ENCODE results near the gene HDGFL2.

Gene HDGFL2

DNA sequence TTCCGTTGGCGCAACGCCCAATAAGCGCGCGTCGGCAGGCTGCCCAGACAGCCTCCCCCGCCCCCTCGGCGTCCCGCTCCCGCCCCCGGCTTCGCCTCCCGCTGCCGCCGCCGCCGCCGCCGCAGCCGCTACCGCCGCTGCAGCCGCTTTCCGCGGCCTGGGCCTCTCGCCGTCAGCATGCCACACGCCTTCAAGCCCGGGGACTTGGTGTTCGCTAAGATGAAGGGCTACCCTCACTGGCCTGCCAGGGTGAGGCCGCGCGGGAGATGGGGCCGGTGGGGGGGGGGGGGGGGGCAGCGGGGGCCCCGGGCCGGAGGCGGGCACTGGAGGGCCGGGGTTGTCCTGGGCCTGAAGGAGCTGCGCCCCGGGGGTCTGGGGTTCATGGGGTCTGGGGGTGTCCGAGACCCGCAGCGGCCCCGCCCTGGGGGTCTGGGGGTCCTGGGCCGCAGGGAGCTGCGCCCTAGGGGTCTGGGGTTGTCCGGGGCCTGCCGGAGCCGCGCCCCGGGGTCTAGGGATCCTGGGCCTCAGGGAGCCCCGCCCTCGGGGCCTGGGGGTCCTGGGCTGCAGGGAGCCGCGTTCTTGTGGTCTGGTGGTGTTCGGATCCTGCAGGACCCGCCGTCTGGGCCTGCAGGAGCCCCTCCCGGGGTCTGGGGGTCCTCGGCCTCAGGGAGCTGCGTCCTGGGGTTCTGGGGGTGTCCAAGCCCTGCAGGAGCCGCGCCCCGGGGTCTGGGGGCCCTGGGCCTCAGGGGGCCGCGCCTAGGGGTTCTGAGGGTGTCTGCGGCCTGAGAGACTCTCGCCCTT lies at the start of gene HDGFL2:
Gene HDGFL2, plus strand, starts transcription at position 124 of the 801 bp plus-strand sequence. Its CDS starts 54 bp downstream, at position 178.
- Histone ChIP-seq H3K27ac (ENCODE audit: low read depth, low read length) (peak within 1 kb of the TSS; percentile 43), H3K4me1 (ENCODE audit: control insufficient read depth, insufficient read depth, low read length, unreplicated experiment) (peaks cover 6% of the 10 kb centered on the region), H3K36me3 (ENCODE audit: insufficient read depth, low read length) (no peaks in the 10 kb centered on the region), H3K4me3 (ENCODE audit: low read depth, low read length) (peak within 1 kb of the TSS; percentile 89), H3K27me3 (ENCODE audit: insufficient read depth, low read length) (no peaks in the 10 kb centered on the region), H2AFZ (ENCODE audit: low read length, unreplicated experiment) (peak within 1 kb of the TSS; percentile 2), H3K79me2 (ENCODE audit: control insufficient read depth, insufficient read depth, low read length, unreplicated experiment) (peaks cover 32% of the 10 kb centered on the region)

DNA sequence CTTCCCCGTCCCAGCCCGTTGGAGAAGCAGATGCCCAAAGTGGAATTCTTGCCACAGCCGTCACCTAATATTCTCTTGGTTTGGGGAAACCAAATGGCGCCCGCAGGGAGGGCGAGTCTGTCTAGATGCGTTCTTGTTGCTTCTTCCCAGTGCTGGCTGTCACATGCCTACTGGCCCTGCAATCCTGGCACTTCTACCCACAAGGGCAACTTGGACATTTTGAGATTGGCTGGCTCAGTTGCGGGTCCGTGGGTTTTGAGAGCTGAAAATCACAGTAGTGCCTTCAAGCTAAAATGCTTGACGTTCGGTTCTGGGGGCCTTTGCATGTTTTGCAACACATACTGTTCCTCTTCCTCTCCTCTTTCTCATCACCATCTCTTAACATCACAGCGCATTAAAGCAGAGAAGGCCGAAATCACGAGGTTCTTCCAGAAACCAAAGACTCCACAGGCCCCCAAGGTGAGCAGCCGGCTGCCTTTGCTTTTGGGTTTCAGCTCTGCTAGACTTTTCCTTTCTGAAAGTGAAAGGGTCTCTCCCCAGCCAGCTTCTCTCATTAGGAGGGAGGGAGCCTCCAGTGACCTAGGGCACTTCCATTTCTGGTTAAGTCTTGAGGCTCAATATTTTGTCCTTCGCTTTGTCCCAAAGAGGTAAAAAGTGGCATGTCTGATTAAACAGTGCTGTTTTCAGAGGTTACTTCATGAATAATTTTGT lies 48.5 kb upstream of the HDGFL2 start:
- H3K27me3 ChIP-seq (ENCODE audit: insufficient read depth, low read length) = no peaks in the 10 kb centered on the region
- no peak overlapping the region for H2AFZ ChIP-seq (ENCODE audit: low read length, unreplicated experiment)
- H3K4me1 ChIP-seq (ENCODE audit: control insufficient read depth, insufficient read depth, low read length, unreplicated experiment) = peaks cover 5% of the 10 kb centered on the region
- H3K36me3 ChIP-seq (ENCODE audit: insufficient read depth, low read length) = 0 out of 2 replicates have a peak, but pooled peaks cover 3% of the 10 kb centered on the region
- no peaks in the 10 kb centered on the region for H3K79me2 ChIP-seq (ENCODE audit: control insufficient read depth, insufficient read depth, low read length, unreplicated experiment)
- H3K27ac ChIP-seq (ENCODE audit: low read depth, low read length) = no peak overlapping the region
- H3K4me3 ChIP-seq (ENCODE audit: low read depth, low read length) = no peak overlapping the region

DNA sequence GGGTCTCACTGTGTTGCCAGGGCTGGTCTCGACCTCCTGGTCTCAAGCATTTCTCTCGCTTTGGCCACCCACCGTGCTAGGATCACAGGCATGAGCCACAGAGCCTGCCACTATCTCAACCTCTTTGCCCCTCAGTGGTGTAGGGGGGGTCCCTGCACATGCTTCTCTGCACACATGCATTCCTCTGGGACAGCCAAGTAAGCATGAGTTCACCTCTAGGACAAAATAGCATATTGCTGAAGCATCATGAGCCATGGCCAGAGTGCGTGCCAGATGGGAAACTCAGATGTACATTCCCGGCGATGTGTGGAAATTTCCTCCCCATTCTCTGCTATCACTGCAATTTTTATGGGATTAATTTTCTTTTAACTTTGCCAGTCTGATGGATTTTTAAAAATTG lies 46.6 kb upstream of the HDGFL2 start:
- H3K27ac ChIP-seq (ENCODE audit: low read depth, low read length) = peak overlapping the region; percentile 79
- H3K36me3 ChIP-seq (ENCODE audit: insufficient read depth, low read length) = no peaks in the 10 kb centered on the region
- H3K27me3 ChIP-seq (ENCODE audit: insufficient read depth, low read length) = no peaks in the 10 kb centered on the region
- H3K79me2 ChIP-seq (ENCODE audit: control insufficient read depth, insufficient read depth, low read length, unreplicated experiment) = no peaks in the 10 kb centered on the region
- no peak overlapping the region for H3K4me3 ChIP-seq (ENCODE audit: low read depth, low read length)
- H3K4me1 ChIP-seq (ENCODE audit: control insufficient read depth, insufficient read depth, low read length, unreplicated experiment) = peaks cover 5% of the 10 kb centered on the region
- H2AFZ ChIP-seq (ENCODE audit: low read length, unreplicated experiment) = no peak overlapping the region

DNA sequence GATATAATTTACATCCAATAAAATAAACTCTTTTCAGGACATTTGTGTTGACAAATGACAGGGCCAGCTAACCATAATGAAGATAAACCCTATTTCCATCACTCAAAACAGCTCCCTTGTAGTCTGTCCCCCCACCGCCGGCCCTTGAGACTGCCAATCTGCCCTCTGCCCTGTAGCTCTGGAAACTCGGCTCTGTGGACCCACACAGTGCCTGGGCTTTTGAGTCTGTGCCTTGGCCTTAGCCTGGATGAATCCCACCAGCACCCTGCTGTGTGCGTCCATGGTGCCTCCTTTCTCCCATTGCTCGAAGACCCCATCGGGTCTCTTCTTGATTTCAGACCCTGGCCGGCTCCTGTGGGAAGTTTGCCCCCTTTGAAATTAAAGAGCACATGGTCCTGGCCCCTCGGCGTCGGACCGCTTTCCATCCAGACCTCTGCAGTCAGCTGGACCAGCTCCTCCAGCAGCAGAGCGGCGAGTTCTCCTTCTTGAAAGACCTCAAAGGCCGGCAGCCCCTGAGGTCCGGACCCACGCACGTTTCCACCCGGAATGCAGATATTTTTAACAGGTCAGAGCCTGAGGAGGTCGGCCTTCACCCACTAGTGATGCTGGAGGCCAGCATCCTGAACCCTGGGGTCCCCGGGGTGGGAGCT lies 43.6 kb upstream of the HDGFL2 start:
- Histone ChIP-seq H3K27me3 (ENCODE audit: insufficient read depth, low read length) (no peaks in the 10 kb centered on the region), H3K4me3 (ENCODE audit: low read depth, low read length) (no peak overlapping the region), H3K4me1 (ENCODE audit: control insufficient read depth, insufficient read depth, low read length, unreplicated experiment) (peaks cover 5% of the 10 kb centered on the region), H3K27ac (ENCODE audit: low read depth, low read length) (no peak overlapping the region), H2AFZ (ENCODE audit: low read length, unreplicated experiment) (no peak overlapping the region), H3K36me3 (ENCODE audit: insufficient read depth, low read length) (no peaks in the 10 kb centered on the region), H3K79me2 (ENCODE audit: control insufficient read depth, insufficient read depth, low read length, unreplicated experiment) (no peaks in the 10 kb centered on the region)

DNA sequence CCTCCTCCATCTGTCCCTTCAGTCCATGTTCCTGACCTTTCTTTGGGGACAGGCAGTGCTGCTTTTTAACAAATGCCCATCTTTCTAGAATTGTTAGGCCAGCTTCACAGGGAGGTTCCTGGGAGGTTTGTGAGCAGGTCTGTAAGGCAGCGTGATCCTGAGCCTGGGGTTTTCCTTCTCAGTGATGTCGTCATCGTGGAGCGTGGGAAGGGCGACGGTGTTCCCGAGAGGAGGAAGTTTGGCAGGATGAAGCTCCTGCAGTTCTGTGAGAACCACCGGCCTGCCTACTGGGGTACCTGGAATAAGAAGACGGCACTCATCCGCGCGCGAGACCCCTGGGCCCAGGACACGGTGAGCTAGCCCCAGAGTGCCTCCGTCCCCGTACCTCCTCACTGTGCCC lies 42.8 kb upstream of the HDGFL2 start:
- H3K27ac ChIP-seq (ENCODE audit: low read depth, low read length) = no peak overlapping the region
- no peaks in the 10 kb centered on the region for H3K27me3 ChIP-seq (ENCODE audit: insufficient read depth, low read length)
- no peaks in the 10 kb centered on the region for H3K36me3 ChIP-seq (ENCODE audit: insufficient read depth, low read length)
- peaks cover 5% of the 10 kb centered on the region for H3K4me1 ChIP-seq (ENCODE audit: control insufficient read depth, insufficient read depth, low read length, unreplicated experiment)
- H3K79me2 ChIP-seq (ENCODE audit: control insufficient read depth, insufficient read depth, low read length, unreplicated experiment) = no peaks in the 10 kb centered on the region
- H2AFZ ChIP-seq (ENCODE audit: low read length, unreplicated experiment) = no peak overlapping the region
- H3K4me3 ChIP-seq (ENCODE audit: low read depth, low read length) = no peak overlapping the region

DNA sequence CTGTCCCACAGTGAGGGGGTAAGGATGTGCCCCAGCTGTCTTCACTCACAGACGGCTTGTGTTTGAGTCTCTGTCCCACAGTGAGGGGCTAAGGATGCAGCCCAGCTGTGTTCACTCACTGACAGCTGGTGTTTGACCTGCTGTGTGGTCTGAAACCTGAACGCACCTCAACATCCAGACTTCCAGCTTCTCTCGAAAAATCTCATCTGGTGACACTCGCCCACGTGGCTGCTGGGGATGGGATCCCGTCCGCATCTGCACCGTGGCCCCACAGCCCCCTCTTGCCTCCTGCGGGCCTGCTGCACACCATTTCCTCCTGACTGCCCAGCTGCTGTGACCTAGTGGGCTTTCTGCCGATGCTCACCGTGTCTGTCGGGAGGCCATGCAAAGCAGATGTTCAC lies 42.3 kb upstream of the HDGFL2 start:
- Histone ChIP-seq H3K27ac (ENCODE audit: low read depth, low read length) (no peak overlapping the region), H3K27me3 (ENCODE audit: insufficient read depth, low read length) (no peaks in the 10 kb centered on the region), H3K4me3 (ENCODE audit: low read depth, low read length) (no peak overlapping the region), H2AFZ (ENCODE audit: low read length, unreplicated experiment) (no peak overlapping the region), H3K36me3 (ENCODE audit: insufficient read depth, low read length) (no peaks in the 10 kb centered on the region), H3K4me1 (ENCODE audit: control insufficient read depth, insufficient read depth, low read length, unreplicated experiment) (peaks cover 5% of the 10 kb centered on the region), H3K79me2 (ENCODE audit: control insufficient read depth, insufficient read depth, low read length, unreplicated experiment) (no peaks in the 10 kb centered on the region)

DNA sequence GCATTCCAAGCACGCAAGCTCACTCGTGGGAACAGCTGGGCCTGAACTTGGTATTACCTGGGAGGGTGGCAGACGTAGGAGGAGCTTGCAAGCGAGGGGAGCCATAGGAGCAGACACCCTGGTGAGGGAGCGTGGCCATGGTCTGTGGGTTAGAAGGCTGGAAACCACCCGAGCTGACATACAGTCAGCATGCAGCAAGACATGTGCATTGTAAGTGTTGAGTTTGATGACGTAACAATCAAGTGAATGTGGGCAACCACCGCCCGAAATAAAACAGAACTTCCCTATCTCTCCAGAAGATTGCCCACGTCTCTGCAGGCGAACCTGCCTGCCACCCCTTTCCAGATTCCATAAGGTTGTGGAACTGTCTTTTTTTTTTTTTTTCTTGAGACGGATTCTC lies 41.3 kb upstream of the HDGFL2 start:
- no peak overlapping the region for H3K27ac ChIP-seq (ENCODE audit: low read depth, low read length)
- H3K36me3 ChIP-seq (ENCODE audit: insufficient read depth, low read length) = no peaks in the 10 kb centered on the region
- no peak overlapping the region for H3K4me3 ChIP-seq (ENCODE audit: low read depth, low read length)
- no peak overlapping the region for H2AFZ ChIP-seq (ENCODE audit: low read length, unreplicated experiment)
- H3K79me2 ChIP-seq (ENCODE audit: control insufficient read depth, insufficient read depth, low read length, unreplicated experiment) = no peaks in the 10 kb centered on the region
- H3K27me3 ChIP-seq (ENCODE audit: insufficient read depth, low read length) = no peaks in the 10 kb centered on the region
- no peaks in the 10 kb centered on the region for H3K4me1 ChIP-seq (ENCODE audit: control insufficient read depth, insufficient read depth, low read length, unreplicated experiment)

DNA sequence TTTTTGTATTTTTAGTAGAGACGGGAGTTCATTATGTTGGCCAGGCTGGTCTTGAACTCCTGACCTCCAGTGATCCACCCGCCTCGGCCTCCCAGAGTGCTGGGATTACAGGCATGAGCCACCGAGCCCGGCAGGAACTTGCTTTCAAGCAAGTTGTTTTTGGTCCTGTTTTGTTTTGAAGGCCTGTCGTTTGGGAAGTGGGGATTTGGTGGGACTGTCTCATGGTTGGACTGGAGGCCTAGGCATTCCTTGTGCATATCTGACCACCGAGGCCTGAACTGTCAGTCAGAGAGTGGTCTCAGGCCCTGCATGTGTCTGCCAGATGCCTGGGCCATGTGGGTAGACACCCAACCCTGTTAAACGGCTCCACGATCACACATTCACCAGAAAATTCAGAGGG lies 40.8 kb upstream of the HDGFL2 start:
- no peak overlapping the region for H2AFZ ChIP-seq (ENCODE audit: low read length, unreplicated experiment)

DNA sequence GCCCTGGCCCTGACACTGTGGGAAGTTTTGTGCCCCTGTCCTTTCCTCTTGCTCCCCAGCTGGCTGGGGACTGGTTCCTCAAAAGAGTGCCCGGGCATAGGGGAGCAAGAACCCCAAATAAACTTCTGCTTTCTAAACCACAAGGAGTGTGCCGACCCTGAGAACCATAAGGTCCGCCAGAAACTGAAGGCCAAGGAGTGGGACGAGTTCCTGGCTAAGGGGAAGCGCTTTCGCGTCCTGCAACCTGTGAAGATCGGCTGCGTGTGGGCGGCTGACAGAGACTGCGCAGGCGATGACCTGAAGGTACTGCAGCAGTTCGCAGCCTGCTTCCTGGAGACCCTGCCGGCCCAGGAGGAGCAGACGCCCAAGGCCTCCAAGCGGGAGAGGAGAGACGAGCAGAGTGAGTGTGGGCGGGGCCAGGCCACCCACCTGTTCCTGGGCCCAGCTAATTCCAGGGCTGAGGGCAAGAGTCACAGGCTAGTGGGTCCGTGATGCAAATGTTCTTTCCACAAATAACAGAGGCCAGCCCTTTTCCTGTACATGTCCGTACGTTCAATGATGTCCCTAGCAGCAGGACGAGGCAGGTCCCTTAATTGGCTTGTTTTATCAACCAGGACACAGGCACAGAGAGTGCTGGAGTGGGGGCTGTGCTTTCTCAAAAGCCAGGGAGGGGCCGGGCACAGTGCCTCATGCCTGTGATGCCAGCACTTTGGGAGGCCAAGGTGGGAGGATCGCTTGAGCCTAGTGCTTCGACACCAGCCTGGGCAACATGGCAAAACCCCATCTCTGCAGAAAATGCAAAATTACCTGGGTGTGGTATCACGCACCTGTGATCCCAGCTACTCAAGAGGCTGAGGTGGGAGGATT lies 40.1 kb upstream of the HDGFL2 start:
- H3K4me1 ChIP-seq (ENCODE audit: control insufficient read depth, insufficient read depth, low read length, unreplicated experiment) = no peaks in the 10 kb centered on the region
- no peaks in the 10 kb centered on the region for H3K36me3 ChIP-seq (ENCODE audit: insufficient read depth, low read length)
- no peaks in the 10 kb centered on the region for H3K79me2 ChIP-seq (ENCODE audit: control insufficient read depth, insufficient read depth, low read length, unreplicated experiment)
- no peak overlapping the region for H3K4me3 ChIP-seq (ENCODE audit: low read depth, low read length)
- H3K27me3 ChIP-seq (ENCODE audit: insufficient read depth, low read length) = no peaks in the 10 kb centered on the region
- H3K27ac ChIP-seq (ENCODE audit: low read depth, low read length) = no peak overlapping the region
- H2AFZ ChIP-seq (ENCODE audit: low read length, unreplicated experiment) = no peak overlapping the region

More for the DNA sequence above, 40.8 kb upstream of the HDGFL2 start:
- Histone ChIP-seq H3K27ac (ENCODE audit: low read depth, low read length) (no peak overlapping the region), H3K27me3 (ENCODE audit: insufficient read depth, low read length) (no peaks in the 10 kb centered on the region), H3K36me3 (ENCODE audit: insufficient read depth, low read length) (no peaks in the 10 kb centered on the region), H3K4me3 (ENCODE audit: low read depth, low read length) (no peak overlapping the region), H3K79me2 (ENCODE audit: control insufficient read depth, insufficient read depth, low read length, unreplicated experiment) (no peaks in the 10 kb centered on the region), H3K4me1 (ENCODE audit: control insufficient read depth, insufficient read depth, low read length, unreplicated experiment) (no peaks in the 10 kb centered on the region)

DNA sequence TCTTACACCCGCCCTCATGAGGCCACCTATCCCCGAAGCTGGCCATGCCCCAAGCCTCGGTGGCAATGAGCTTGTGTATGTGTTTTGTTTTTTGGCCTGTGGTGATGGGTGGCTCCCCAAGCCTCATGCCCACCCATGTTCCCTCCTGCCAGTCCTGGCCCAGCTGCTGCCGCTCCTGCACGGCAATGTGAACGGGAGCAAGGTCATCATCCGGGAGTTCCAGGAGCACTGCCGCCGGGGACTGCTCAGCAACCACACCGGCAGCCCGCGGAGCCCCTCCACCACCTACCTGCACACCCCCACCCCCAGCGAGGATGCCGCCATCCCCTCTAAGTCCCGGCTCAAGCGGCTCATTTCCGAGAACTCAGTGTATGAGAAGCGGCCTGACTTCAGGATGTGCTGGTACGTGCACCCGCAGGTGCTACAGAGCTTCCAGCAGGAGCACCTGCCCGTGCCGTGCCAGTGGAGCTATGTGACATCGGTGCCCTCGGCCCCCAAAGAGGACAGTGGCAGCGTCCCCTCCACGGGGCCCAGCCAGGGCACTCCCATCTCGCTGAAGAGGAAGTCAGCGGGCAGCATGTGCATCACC lies 39.1 kb upstream of the HDGFL2 start:
- no peaks in the 10 kb centered on the region for H3K79me2 ChIP-seq (ENCODE audit: control insufficient read depth, insufficient read depth, low read length, unreplicated experiment)
- no peak overlapping the region for H2AFZ ChIP-seq (ENCODE audit: low read length, unreplicated experiment)
- H3K27me3 ChIP-seq (ENCODE audit: insufficient read depth, low read length) = no peaks in the 10 kb centered on the region
- no peak overlapping the region for H3K27ac ChIP-seq (ENCODE audit: low read depth, low read length)
- no peaks in the 10 kb centered on the region for H3K4me1 ChIP-seq (ENCODE audit: control insufficient read depth, insufficient read depth, low read length, unreplicated experiment)
- no peak overlapping the region for H3K4me3 ChIP-seq (ENCODE audit: low read depth, low read length)
- H3K36me3 ChIP-seq (ENCODE audit: insufficient read depth, low read length) = no peaks in the 10 kb centered on the region

Measured in ACC112 (cell line).